Activated naive CD4-positive, alpha-beta T cell treated with anti-CD3 and anti-CD28 coated beads, Interleukin-2, amount 50 U/mL, for 72 hours (primary cell): ENCODE data around the gene RELL2. TPM values are rescaled to one million over a fixed set of nuclear protein-coding genes. Genes with fewer than 3 reads are reported as not detected.

Experiments used
- ATAC-seq, 2 donors: fragments of 150-1000 bp; cut with Tn5 transposase; 2 replicates each; pipeline ENCODE4 v1.10.0; 2021; ENCODE audit warnings: mild to moderate bottlenecking in 2 of 2, moderate library complexity in 2 of 2
- DNase-seq, 2 donors: peaks; one replicate each; pipeline ENCODE4 v3.0.0; 2021 to 2022; ENCODE audit warnings: low spot score in 2 of 2
- H3K27ac Mint-ChIP-seq, 2 donors: one replicate each; pipeline ENCODE4 v1.8.0; 2022; ENCODE audit warnings: mild to moderate bottlenecking in 2 of 2, mixed read lengths in 2 of 2
- H3K36me3 Mint-ChIP-seq, 2 donors: one replicate each; pipeline ENCODE4 v1.8.0; 2022; ENCODE audit warnings: mixed read lengths in 2 of 2
- H3K9me3 Mint-ChIP-seq, 2 donors: one replicate each; pipeline ENCODE4 v1.8.0; 2022; ENCODE audit warnings: mixed read lengths in 2 of 2
- total RNA-seq, 2 donors: library from RNA; stranded (reverse); gene quantifications; one replicate each; pipeline ENCODE4 v1.2.3, GENCODE V29; 2022

The RELL2 gene
- total RNA-seq, 2 donors from 2014 or later = 22.2 to 34.2 TPM

DNA sequence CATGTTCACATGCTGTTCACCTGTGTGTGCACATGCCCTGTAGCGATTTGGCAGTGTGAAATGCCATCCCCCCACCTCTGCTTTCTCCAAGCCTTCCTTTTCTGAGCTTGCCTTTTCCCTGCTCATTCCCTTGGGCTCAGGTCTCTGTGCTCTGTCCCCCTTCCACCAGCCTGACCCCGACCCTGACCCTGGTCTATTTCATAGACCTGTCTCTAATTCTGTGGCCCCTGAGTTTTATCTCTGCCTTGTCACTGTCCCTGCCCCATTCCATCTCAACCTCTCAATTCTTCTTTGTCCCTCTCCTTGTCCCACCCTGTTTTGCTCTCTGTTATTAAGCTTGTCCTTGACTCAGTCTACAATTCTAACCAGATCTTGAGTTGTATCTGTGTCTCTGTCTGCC is 44.5 kb downstream of the RELL2 start:
- Mint-ChIP-seq H3K27ac (peak overlapping the region; percentile 75 to 79), H3K36me3 (no peaks in the 10 kb centered on the region), H3K9me3 (no peaks in the 10 kb centered on the region)
- DNase-seq (no peak), ATAC-seq (no peak)

DNA sequence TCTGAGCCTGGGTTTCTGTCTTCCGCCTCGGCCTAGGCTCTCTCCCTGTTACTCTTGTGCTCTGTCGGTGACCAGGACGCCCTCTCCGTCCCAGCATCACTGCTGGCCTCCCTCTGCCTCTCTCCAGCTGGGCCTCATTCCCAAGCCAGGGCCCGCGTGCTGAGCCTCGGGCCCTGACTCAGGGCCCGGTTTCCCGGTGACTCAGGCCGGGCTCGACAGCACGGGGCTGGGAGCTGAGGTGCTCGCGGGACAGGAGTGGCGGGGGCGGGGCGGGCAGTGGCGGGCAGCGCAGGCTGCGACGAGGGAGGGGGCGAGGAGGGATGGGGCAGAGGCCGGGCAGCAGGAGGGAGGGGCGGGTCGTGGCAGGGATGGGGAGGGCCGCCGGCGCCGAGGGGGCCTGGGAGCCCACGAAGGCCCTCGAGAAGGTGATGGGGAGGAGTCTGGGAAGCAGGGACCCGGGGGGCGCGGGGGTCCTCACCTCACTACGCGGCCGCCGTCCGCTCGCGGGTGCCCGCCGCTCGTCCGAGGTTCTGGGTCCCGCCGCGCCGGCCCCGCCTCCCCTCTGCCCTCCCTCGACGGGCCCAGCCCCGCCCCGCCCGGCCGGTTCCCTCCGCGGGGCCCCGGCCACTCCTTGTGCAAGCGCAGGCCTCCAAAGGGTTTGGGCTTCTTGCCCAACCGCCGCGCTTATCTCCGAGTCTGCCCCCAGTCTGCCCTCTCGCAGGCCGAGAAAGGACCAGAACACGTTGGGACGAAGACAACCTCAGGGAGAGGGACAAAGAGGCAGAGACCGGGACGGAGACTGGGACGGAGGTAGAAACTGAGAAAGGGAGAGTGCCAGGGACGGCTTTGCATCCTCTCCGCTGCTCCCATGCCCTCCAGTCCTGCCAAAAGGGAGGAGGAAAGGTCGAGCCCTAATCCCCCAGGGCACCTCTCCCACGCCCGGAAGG is 45.2 kb downstream of the RELL2 start, which contains the start of gene ARAP3:
Gene ARAP3 (minus strand): TSS at position 536 of the 947 bp plus-strand sequence. CDS start 1,744 bp downstream, outside the sequence.
- Mint-ChIP-seq H3K27ac (peak within 1 kb of the TSS; percentile 75 to 79), H3K9me3 (no peaks in the 10 kb centered on the region), H3K36me3 (no peaks in the 10 kb centered on the region)
- DNase-seq = peak; percentile 53 to 62
- peak; percentile 82 to 83 for ATAC-seq

DNA sequence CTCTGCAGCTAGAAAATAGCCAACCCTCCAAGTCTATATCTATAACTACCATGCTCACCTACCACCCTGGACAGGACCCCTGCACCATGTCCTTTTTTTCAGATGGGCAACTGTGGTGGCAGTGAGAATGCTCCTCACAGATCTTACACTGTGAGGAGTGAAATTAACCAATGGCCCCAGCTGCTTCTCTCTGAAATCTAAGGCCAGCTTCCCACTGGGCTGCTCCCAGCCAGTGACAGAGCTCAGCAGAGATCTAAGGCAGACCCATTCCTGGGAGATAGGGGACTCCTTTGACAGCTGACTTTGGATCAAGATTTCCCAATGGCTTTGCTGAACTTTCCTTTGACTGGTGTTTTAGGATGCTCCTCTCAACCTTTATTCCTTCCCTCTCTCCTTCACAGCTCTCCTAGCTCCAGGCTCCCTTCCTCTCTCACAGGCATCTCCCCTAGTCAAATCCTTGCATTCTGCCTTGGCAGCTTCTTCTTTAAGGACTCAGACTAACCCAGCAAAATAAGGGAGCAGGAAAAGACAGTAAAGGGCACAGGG is 46.9 kb downstream of the RELL2 start:
- DNase-seq = no peak
- Mint-ChIP-seq H3K36me3 (no peaks in the 10 kb centered on the region), H3K9me3 (no peaks in the 10 kb centered on the region), H3K27ac (no peak overlapping the region)
- no peak for ATAC-seq

DNA sequence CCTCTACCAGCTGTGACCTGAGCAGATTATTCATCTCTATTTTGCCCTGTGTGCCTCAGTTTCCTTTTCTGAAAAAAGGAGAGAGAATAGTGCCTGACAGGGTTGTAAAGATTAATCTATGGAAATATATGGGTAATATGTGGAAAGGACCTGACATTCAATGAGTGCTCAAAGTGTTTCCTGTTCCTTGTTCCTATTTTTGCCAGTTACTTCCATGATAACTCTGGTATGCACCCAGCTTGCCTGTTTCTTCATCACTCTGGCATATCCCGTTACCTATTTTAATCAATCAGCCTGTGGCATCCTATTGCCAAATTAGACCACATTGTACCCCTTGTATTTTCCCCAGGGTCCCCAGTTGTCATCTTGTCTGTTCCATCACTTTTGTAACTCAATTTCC is 48.8 kb downstream of the RELL2 start:
- no peak overlapping the region for H3K27ac Mint-ChIP-seq
- no peaks in the 10 kb centered on the region for H3K36me3 Mint-ChIP-seq
- no peak for DNase-seq
- no peak for ATAC-seq
- H3K9me3 Mint-ChIP-seq = no peaks in the 10 kb centered on the region

DNA sequence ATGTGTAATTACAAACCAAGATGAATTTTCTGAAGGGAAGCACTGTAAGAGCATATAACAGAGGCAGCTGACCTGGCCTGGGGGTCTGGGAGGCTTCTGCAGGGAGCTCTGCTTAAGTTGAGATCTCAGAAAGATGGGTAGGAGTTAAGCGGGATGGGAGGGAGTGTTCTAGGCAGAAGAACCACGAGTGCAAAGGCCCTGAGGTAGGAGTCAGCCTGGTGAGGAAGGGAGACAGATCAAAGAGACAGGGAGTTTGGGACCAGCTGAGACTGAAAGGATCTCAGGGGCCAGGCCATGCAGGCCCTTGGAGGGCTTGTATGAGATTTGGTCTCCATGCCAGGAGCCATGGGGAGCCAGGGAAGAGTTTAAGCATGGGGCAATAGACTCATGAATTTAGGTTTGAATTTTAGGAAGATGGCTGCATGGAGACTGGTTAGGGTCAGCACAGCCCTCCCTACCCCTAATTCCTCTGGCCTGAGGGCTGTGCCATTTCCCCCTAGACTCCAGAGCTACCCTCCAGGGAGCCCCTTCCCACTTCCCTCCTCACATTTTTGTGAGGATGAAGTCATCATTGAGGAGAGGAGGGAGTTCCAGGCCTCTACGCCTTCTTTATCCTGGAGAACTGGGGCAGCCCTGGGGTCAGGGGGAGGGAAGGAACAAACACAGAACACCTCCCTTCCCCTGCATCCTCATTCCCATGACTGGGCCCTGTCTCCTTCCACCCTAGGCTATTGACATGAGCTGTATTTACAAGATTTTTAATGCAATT is 50.0 kb downstream of the RELL2 start:
- ATAC-seq = no peak
- Mint-ChIP-seq H3K9me3 (no peaks in the 10 kb centered on the region), H3K27ac (peak overlapping the region in 1 of 2 donors; percentile 14), H3K36me3 (no peaks in the 10 kb centered on the region)
- no peak for DNase-seq

Other genes with a start within 250 kb of the RELL2 start
- gene PCDHGB4, start 249.3 kb upstream of the RELL2 start, total RNA-seq = not detected
- not detected for gene PCDHGA8, start 244.4 kb upstream of the RELL2 start, total RNA-seq
- gene PCDHGB5, start 239.1 kb upstream of the RELL2 start, total RNA-seq = under 1 TPM in 1 of 2 donors, not detected in 1; 0.12 TPM
- gene PCDHGA9, start 234.2 kb upstream of the RELL2 start, total RNA-seq = under 1 TPM in 1 of 2 donors, not detected in 1; 0.23 TPM
- gene PCDHGB6, start 229.0 kb upstream of the RELL2 start, total RNA-seq = under 1 TPM in 1 of 2 donors, not detected in 1; 0.08 TPM
- gene PCDHGA10, start 224.0 kb upstream of the RELL2 start, total RNA-seq = not detected
- gene PCDHGB7, start 219.3 kb upstream of the RELL2 start, total RNA-seq = under 1 TPM in 1 of 2 donors, not detected in 1; 0.08 TPM
- gene PCDHGA11, start 215.9 kb upstream of the RELL2 start, total RNA-seq = under 1 TPM; 0.09 to 0.14 TPM
- gene PCDHGA12, start 206.5 kb upstream of the RELL2 start, total RNA-seq = under 1 TPM; 0.10 to 0.16 TPM
- gene PCDHGC3, start 161.0 kb upstream of the RELL2 start, total RNA-seq = under 1 TPM in 1 of 2 donors, not detected in 1; 0.19 TPM
- gene PCDHGC4, start 152.0 kb upstream of the RELL2 start, total RNA-seq = not detected
- not detected for gene PCDHGC5, start 147.9 kb upstream of the RELL2 start, total RNA-seq
- gene DIAPH1, start 18.0 kb upstream of the RELL2 start, total RNA-seq = 100 to 1,000 TPM; 184 to 216 TPM
- 100 to 1,000 TPM in 1 of 2 donors, 10 to 100 TPM in 1; 70.7 to 110 TPM for gene HDAC3, start 148 bp upstream of the RELL2 start, total RNA-seq
- 10 to 100 TPM; 44.9 to 62.9 TPM for gene FCHSD1, start 14.4 kb downstream of the RELL2 start, total RNA-seq
- gene ARAP3, start 45.2 kb downstream of the RELL2 start, total RNA-seq = 1 to 10 TPM; 2.7 to 8.3 TPM
- gene PCDH1, start 241.4 kb downstream of the RELL2 start, total RNA-seq = under 1 TPM in 1 of 2 donors, not detected in 1; 0.56 TPM